Stimulated activated CD4-positive, alpha-beta T cell treated with anti-CD3 and anti-CD28 coated beads, Interleukin-4, amount 100 ng/mL, for 24 hours (primary cell): ENCODE results near the gene SRM.
"Not testable (repeated sequence)": the region's sequence is repeated elsewhere in the genome, so short reads cannot be mapped to it uniquely, and the experiment has no call there.

Source experiments
- DNase-seq: peaks from one replicate; pipeline ENCODE4 v3.0.0-alpha.2; 2020

Gene SRM

DNA sequence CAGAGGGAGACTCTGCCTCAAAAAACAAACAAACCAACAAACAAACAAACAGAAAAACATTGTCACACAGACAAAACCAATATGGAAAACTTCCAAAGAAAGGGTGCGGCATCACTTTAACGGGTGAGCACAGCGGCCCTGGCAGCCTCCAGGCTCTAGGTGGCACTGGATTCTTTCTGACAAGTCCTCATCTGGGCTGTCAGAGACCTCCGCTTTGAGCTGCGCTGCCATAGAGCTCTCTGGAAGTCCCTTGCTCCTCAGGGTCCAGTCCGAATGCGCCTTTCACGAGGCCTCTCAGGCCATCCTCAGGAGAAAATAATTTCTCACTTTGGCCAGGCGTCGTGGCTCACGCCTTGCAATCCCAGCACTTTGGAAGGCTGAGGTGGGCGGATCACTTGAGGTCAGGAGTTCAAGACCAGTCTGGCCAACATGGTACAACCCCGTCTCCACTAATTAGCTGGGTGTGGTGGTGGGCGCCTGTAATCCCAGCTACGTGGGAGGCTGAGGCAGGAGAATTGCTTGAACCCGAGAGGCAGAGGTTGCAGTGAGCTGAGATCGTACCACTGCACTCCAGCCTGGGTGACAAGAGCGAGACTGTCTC is 4.2 kb upstream of the SRM start:
- DNase-seq: not testable (repeated sequence)

DNA sequence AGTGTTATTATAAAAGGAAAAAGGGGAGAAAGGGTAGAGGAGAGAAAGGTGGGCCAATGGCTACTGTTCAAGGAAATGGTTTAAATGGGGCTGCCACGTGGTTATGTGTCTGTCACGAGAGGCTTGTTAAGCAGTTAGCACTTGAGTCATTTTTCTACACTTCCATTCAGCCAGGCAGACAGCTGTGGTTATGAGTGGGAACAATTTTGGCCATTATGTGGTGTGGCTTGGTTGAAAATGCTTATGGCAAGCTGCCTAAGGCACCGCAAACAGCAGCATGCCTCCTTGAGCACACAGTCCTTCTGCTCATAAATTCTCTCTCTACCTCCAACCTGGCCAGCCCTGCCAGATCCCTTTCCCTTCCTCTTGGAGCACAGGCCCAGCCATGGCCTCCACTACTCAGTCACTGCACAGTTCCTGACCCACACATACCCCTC is 3.2 kb upstream of the SRM start:
- peak; percentile 43 for DNase-seq

DNA sequence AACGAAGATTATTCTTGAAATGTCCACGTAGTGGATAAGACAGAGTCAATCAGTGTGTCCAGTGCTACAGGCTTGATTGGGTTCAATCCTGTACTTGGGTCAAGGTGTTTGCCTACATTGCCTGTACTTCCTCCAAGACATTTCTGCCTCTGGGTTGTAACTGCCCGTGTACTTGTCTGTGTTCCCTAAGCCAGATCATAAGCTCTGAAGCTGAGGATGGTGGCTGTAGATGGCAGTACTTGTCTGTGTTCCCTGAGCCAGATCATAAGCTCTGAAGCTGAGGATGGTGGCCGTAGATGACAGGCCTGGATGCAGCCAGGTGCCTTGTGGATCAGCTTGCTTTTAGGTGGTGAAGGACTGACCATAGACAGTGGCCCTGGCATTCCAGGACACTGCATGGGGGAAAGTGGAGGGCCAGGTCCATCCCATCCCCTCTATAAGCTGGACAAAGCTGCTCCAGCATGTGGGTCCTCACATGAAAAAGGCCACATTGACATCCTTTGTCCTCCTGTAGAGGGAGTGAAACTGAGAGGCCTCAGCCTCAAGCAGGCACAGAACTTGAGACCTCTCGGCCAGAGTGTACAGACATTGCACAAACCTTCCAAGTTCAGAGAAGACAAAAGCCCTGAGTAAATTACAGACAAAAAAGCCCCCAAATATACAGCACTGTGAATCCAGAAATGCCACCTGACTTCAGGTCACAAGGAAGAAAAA is 2.0 kb upstream of the SRM start:
- DNase-seq: no peak

DNA sequence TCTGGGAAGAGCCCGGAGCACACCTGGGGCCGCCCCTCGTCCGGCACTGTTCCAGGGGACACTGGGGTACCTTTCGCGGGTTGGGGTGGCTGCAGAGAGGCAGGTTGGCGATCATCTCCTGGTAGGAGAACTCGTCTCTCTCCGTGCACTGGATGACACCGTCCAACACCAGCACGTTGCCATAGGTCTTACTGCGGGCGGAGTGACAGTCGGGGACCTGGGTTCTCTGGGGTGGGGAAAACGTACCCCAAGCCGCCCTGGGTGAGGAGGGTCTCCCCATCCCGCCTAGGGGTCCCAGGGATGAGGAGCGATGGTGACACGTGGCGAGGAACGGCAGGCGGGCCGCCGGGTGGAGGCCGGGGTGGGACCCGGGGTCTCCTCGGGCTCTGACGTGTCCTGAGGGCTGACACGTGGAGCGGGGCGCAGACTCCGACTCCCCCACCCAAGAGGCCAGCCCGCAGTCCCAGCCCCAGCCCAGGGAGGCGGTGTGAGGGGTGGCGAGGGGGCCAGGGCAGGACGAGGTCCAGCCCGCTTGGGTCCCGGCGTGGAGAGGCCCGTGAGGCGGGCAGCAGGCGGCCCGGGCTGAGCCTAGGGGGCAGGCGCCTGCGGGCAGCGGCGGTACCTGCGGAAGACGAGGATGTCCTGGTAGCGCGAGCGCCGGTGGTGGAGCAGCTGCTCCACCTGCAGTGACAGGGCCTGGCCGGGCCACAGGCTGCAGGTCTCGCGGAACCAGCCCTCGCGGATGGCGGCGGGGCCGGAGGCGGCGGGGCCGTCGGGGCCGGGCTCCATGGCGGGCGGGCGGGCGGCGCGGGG is 457 bp downstream of the SRM start:
- DNase-seq: peak; percentile 25

DNA sequence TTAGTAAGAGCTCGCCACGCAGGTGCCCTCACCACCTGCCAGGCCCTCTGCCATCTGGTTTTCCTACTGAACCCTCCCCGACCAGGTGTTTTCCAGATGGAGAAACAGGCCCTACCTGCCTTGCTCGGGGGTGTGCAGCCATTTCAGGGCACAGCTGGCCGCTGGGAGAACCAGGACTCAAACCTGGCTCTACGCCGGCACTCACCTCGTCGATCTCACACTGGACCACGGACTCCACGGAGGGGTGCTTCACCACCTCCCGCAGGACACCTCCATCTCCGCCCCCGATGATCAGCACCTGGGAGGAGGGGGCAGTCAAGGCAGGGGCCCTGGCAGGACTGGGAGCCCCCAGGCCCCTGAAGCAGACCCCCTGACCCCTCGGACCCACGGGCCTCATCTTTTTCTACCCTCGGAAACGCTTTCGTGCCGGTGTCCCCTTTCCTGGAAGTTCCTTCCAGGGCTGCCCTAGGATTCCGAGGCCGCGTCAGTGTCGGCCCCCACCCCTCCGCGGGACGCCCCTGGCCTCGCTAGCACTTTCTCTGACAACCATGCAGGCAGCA is 1.1 kb downstream of the SRM start:
- no peak for DNase-seq

DNA sequence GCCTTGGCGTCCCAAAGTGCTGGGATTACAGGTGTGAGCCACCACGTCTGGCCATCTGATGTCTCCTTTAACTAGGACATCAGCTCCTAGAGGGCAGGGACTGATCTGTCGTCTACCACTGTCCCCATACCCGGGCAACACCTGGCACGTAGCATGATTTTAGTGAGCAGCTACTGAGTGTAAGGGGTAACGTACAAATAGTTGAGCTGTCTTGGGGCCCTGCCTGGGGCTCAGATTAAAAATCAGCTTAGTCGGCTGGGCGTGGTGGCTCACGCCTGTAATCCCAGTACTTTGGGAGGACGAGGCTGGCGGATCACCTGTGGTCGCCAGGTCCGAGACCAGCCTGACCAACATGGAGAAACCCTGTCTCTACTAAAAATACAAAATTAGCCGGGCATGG is 1.8 kb downstream of the SRM start:
- no peak for DNase-seq

DNA sequence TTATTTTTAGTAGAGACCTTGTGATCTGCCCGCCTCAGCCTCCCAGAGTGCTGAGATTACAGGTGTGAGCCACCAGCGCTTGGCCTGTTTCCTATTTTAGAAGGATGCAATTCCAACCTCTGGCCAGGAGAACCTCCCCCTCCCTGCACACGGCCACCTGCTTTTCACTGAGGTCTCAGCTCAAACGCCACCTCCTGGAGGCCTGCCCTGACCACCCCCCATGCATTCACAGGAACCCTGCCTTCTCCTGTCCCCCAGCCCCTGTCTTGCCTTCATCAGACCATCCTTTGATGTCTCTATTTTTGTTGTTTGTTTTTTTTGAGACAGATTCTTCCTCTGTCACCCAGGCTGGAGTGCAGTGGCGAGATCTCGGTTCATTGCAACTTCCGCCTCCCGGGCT is 2.3 kb downstream of the SRM start:
- DNase-seq: no peak

DNA sequence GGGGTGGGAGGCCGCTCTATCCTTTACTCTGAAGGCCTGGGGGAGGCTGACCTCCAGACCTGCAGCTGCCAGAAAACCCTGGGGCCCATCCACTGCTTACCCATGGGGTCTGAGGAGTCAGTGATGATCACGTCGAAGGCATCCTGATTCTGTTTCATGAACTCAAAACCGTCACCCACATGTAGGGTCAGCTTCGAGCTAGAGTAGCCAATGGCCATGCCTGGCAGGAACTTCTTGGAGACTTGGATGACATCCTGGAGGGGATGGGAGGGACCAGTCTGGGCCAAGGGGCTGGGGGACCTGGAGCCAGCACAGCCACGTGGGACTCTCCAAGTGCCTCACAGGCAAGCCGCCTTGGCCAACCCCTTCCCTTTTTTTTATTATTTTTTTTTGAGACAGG is 3.3 kb downstream of the SRM start:
- no peak for DNase-seq

DNA sequence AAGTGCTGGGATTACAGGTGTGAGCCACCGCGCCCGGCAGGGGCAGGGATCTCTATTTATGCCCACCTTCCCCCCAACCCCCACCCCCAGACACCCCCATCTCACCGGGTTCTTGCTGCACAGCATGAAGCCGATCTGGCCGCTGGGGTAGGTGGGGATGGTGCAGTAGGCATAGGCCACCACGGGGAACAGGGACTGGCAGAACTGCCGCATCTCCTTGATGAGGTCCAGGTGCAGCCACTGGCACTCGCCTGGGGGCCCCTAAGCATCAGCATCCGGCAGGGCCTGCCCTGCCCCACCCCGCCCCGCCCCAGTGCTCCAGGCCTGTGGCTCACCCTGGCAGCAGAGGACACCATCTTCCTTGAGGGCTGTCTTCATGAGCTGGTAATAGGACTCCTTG is 4.1 kb downstream of the SRM start:
- DNase-seq: no peak

DNA sequence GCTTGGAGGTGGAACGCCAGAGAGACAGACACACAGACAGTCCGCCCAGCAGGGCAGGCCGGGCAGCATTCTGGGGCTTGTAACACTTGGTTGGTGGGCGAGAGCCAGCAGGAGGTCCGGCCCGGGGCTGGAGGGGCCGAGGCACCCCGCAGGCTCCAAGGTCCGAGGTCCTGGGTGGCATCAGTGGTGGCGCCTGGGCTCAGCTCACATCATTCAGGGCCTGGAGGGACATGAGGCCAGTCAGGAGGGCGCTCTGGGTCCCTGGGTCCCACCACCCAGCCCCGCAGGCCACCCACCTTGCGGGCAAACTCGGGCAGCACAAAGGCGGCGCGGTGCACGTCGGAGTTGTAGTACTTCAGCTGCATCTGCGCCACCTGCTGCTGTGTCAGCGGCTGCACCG is 5.2 kb downstream of the SRM start:
- no peak for DNase-seq

DNA sequence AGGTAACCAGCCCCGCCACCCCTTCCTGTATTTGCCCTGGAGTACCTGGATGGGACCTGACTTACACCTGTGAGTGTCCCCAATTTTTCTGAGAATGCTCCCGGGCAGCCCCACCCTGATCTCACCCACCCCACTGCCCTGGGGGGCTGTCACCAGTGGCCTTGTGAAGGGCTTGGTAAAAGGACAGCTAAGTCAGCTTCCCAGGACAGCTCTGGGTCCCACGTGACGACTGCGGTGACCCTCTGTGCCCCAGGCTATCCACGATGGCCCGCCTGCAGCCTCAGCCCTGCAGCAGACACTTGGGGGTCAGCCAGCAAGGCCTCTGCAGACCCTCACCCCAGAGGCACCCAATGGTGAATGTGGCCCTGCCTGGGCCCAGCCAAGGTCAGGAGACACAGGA is 5.6 kb downstream of the SRM start:
- no peak for DNase-seq

DNA sequence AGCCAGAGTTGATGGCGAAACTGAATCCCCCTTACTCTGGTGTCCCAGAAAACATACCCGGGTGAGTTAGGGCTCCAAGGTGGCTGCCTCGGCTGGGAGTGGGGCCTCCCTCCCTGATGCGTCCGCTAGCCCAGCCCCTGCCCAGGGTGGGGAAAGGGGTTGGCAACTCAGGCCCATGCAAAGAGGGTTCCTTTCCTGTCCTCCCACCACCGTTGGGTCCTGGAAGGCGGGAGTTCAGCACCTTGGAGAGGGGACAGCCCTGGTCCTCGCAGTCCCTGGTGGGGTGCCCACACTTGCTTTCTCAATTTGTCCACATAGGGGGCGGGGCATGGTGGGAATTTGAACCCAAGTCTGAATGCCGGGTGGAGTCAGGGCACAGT is 6.1 kb downstream of the SRM start:
- DNase-seq: peak; percentile 25

DNA sequence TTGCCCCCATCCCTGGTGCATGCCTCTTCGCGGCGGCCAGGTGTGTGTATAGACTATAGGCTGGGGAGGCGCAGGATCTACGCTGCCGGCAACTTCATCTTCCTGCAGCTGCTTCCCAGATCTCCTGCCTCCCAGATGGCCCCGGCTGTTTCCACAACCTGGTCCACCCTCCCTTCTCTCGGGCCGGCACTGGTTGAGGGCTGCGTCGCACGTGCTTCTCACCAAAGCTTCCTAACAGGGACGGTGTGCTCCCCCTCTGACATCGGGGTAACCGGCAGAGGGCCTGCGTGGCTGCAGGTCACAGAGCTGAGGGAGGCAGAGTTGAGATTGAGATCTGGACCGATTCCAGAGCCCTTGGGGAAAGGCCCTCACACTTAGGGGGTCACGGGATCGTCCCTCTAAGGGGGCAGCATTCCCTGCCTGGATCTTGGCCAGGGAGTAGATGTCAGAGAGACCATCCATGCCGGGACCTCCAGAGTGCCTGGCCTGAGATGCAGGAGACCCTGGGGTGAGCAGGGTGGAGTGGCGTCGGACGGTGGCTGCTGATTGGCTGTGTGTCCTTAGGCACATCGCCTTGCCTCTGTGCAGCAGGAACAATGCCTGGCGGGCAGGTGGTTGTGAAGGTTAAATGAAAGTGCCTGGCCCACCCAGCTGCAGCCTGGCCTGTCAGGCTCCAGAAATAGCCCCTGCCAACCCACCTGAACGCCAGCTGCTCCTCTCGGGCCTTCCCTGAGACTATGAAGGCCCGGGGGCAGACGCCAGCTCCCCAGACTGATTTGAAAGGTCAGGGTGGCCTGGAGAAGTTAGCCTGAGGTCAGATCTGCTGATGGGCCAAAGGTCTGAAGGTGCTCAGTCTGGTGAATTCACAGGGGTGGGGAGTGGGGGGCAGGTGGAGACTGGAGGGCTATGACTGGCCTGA is 6.7 kb downstream of the SRM start:
- peak; percentile 19 for DNase-seq

DNA sequence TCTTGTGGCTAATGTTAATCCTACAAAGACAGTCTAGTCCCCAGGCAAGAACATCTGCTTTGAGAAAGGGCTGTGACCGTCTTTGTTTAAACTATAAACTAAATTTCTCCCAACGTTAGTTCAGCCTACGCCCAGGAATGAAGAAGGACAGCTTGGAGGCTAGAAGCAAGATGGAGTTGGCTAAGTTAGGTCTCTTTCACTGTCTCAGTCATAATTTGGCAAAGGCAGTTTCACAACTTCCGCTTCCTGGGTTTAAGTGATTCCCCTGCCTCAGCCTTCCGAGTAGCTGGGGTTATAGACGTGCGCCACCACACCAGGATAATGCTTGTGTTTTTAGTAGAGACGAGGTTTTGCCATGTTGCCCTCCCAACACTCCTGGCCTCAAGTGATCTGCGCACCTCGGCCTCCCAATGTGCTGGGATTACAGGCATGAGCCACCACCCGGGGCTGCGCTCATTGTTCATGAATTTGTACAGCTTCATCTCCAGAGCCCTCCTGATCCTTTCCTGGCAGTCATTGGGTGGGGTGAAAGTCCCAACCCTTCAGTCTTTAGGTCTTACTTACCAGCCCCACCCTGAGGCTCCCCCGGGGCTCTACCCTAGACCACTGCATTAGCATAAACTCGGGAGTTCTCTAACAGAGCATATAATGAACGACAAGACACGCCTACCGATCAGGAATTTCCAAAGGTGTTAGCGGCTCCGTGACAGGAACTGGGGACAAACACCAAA is 7.9 kb downstream of the SRM start:
- peak; percentile 17 for DNase-seq

DNA sequence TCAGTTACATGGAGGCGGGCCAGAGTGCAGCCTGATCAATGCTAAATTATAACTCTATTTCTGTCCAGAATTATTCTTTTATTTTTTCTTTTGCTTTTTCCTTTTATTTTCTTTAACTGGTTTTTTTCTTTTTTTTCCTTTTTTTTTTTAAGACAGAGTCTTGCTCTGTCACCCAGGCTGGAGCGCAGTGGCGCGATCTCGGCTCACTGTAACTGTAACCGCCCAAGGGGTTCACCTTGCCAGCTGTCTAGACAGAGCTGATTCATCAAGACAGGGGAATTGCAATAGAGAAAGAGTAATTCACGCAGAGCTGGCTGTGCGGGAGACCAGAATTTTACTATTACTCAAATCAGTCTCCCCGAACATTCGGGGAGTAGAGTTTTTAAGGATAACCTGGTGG is 8.7 kb downstream of the SRM start:
- not testable (repeated sequence) for DNase-seq

DNA sequence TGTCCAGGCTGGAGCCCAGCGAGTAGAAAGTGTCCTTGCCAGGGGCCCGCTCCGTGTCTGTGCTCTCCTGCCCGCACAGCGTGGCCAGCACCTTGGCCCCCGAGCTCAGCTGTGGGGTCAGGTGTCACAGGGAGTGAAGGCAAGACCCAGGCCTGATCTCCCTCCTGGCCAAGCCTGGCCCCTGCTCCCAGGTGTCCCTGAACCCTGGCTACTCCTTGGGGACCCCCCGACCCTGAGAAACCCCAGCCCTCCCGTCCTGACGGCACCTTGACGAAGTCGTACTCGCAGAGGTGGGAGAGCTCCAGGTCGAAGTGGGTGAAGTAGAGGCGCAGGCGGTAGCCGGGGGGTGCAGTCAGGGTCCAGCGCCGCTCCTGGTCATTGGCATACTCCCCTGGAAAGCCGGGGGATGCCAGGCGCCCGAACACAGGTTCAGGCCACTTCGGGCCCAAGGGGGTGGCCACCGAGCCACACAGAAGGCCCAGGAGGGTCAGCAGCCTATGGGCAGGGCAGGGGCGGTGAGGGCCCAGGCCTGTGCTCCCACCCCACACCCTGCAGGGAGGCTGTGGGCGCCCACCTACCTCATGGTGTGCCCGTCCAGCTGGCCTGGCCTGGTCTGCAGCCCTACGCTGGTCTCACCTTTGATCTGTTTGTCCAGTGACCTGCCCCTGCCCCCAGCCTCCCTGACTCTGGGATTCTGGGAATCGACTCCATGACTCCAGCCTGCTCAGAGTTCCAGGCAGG is 13.0 kb downstream of the SRM start, which contains the start of gene MASP2:
TSS of gene MASP2 (minus strand) at position 615 of the 741 bp plus-strand sequence. CDS start at position 583, 32 bp downstream.
- no peak for DNase-seq

DNA sequence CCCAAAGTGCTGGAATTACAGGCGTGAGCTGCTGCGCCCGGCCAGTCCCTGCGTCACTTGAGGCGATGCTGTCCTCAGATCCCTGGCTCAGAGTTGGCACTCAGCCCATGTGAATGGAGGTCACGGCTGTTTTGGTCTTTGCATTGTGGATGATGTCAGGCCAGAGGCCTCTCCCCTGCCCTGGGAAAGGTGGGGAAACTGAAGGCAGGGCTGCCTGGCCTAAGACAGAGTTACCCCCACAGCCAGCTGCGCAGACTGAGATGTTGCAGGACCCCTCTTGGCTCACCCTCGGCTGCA is 13.6 kb downstream of the SRM start:
- no peak for DNase-seq

DNA sequence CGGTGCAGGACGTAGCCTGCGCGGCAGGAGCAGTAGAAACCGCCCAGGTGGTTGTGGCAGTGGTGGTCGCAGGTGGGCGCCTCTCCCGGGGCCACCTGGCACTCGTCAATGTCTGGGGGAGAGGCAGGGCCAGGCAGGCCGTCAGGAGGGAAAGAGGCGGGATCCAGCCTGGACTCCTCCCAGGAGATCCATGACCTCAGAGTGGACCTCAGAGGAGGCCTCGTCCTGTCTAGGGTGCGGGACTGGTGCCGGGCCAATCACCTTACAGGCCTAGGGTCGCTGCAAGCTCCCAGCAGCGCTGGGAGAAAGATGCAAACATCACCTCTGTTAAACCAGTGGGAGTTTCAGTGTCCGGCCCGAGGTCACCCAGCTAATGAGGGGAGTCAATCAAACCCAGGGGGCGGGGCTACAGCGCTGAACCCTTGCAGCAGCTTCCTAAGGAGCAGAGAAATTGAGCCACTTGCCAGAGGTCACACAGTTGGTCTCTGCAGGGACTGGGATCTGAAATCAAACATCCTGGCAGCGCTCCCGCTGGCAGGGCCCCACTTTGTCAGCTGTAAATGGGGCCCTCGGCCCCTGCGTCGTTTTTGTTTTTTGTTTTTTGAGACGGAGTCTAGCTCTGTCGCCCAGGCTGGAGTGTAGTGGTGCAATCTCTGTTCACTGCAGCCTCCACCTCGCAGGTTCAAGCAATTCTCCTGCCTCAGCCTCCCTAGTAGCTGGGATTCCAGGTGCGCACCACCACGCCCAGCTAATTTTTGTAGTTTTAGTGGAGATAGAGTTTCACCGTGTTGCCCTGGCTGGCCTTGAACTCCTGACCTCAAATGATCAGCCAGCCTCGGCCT is 14.2 kb downstream of the SRM start:
- DNase-seq: no peak

DNA sequence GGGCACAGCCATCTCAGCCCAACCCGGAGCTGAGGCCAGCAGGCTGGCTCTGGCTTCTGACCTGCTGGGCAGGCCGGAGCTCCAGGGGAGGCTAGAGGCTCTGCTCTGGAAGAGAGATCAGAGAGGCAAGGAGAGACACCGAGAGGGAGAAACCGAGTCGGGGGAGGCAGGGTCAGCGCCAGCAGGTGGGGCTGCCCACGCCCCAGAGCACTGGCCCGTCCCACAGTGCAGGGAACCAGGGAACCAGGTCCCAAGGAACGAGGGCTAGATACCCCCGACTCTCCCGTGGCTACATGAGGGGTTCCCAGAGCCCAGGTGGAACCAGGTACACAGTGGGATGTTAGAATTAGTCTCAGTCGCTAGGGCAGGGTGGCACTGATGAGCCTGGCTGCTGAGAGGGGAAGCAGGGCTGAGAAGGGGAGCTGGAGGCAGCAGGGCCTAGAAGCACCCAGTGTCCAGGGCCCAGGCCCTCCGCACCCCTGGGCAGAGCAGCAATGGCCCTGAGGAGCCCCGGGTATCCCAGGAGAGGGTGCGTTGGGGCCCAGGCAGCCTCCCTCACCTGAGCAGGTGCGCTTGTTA is 14.9 kb downstream of the SRM start:
- DNase-seq: no peak
